Neural progenitor cell (in vitro differentiated cells): Measurements from ENCODE around the gene PPP1CA. TPM values are rescaled to one million over a fixed set of nuclear protein-coding genes. Genes with fewer than 3 reads are reported as not detected.
A peak's percentile ranks its signal among the peaks of the same experiment; 100 is the strongest.

Experiments
- DNase-seq: peaks from one replicate; pipeline ENCODE4 v3.0.0-alpha.2; 2016; ENCODE audit warnings: low spot score
- H2AFZ ChIP-seq: fragments of 200-600 bp; sonication (generic); replicated peaks from 2 replicates; pipeline ENCODE4 v1.6.1; 2016; ENCODE audit warnings: antibody characterized with exemption
- H3F3A ChIP-seq: fragments of 200-600 bp; sonication (generic); 2 replicates; pipeline ENCODE4 v1.6.1; 2016; ENCODE audit warnings: antibody characterized with exemption, low read depth
- H3K27ac ChIP-seq: fragments of 200-600 bp; sonication (generic); 2 replicates; pipeline ENCODE4 v1.5.1; 2016; ENCODE audit warnings: mild to moderate bottlenecking
- H3K27me3 ChIP-seq: fragments of 200-600 bp; sonication (generic); 2 replicates; pipeline ENCODE4 v1.6.1; 2016; ENCODE audit warnings: mild to moderate bottlenecking, moderate library complexity
- H3K36me3 ChIP-seq: fragments of 200-600 bp; sonication (generic); 2 replicates; pipeline ENCODE4 v1.5.1; 2016
- H3K4me1 ChIP-seq: fragments of 200-600 bp; sonication (generic); 2 replicates; pipeline ENCODE4 v1.6.1; 2016; ENCODE audit warnings: mixed run types
- H3K4me2 ChIP-seq: fragments of 200-600 bp; sonication (generic); 2 replicates; pipeline ENCODE4 v1.6.1; 2016
- H3K4me3 ChIP-seq: fragments of 200-600 bp; sonication (generic); 2 replicates; pipeline ENCODE4 v1.5.1; 2016
- H3K79me2 ChIP-seq: fragments of 200-600 bp; sonication (generic); 2 replicates; pipeline ENCODE4 v1.6.1; 2016; ENCODE audit warnings: low read depth
- H3K9ac ChIP-seq: fragments of 200-600 bp; sonication (generic); 2 replicates; pipeline ENCODE4 v1.6.1; 2016
- H3K9me3 ChIP-seq: fragments of 200-600 bp; sonication (generic); 2 replicates; pipeline ENCODE4 v1.5.1; 2016; ENCODE audit warnings: low read depth
- H4K20me1 ChIP-seq: fragments of 200-600 bp; sonication (generic); 2 replicates; pipeline ENCODE4 v1.6.1; 2016; ENCODE audit warnings: low read depth
- H3K27ac Mint-ChIP-seq: 3 replicates; pipeline ENCODE4 v1.8.0; 2021; ENCODE audit warnings: mixed read lengths
- H3K27me3 Mint-ChIP-seq: 2 replicates; pipeline ENCODE4 v1.8.0; 2022; ENCODE audit warnings: low read depth, mild to moderate bottlenecking, inconsistent platforms, moderate library complexity, mixed read lengths; ENCODE audit not compliant: insufficient read depth
- H3K36me3 Mint-ChIP-seq: 3 replicates; pipeline ENCODE4 v1.8.0; 2021; ENCODE audit warnings: mixed read lengths
- H3K4me1 Mint-ChIP-seq: 3 replicates; pipeline ENCODE4 v1.8.0; 2021; ENCODE audit warnings: mixed read lengths
- H3K4me3 Mint-ChIP-seq: 3 replicates; pipeline ENCODE4 v1.8.0; 2021; ENCODE audit warnings: mild to moderate bottlenecking, moderate library complexity, mixed read lengths
- H3K9me3 Mint-ChIP-seq: 3 replicates; pipeline ENCODE4 v1.8.0; 2020; ENCODE audit warnings: mixed read lengths
- EZH2 ChIP-seq: fragments of 200-600 bp; sonication (generic); IDR thresholded peaks from 2 replicates; pipeline ENCODE4 v1.6.1; 2017; ENCODE audit warnings: antibody characterized with exemption, mild to moderate bottlenecking, moderate library complexity
- EZH2phosphoT487 ChIP-seq: fragments of 200-600 bp; sonication (generic); IDR thresholded peaks from 2 replicates; pipeline ENCODE4 v1.6.1; 2017; ENCODE audit warnings: antibody characterized with exemption
- total RNA-seq: library from RNA; depleted of rRNA; stranded (reverse); fragments of >200 nt; gene quantifications from 2 replicates; pipeline ENCODE4 v1.2.3, GENCODE V29; 2015; ENCODE audit warnings: low replicate concordance
- TF ChIP-seq, protein P1 (sequence below): fragments of 200-600 bp; sonication (generic); IDR thresholded peaks from 2 replicates; pipeline ENCODE4 v1.5.1; 2017; ENCODE audit warnings: antibody characterized with exemption, mild to moderate bottlenecking

Gene PPP1CA
- total RNA-seq, 1 donor from 2014 or later, result 102 TPM

DNA sequence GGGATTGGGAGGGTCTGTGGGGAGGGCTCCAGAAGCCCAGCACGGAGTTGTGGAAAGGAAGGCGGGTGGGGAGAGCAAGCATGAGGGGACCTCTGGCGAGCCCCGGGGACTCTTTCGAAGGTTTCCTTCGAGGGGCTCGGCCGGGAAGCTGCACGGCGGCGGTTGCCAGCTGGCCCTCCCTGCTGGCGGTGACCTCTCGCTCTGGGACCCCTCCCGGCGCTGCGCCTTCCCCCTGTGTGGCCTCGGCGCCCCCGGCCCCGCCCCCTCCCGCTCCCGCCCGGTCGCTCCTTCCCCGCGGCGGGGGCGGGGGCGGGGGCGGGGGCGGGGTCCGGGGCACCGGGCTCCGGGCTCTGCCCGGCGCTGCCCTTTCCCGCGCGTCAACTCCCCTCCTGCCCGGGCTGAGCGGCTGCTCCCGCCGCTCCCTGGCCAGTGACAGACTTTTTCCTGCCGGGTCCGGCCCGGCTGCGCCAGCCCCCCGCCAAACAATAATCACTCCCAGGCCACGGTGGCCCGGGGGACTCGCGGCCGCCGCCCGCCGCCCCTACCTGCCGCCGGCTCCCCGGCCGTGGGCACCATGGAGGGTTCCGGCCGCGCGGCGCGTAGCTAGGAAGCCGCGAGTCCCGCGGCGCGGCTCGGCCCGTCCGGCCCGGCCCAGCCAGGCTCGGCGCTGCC, 29.2 kb downstream of the PPP1CA start:
- Histone ChIP-seq H3K4me2 (peak overlapping the region; percentile 92), H3K9me3 (no peaks in the 10 kb centered on the region), H3K4me3 (peak overlapping the region; percentile 88), H3K27me3 (peaks cover 79% of the 10 kb centered on the region), H3K79me2 (no peaks in the 10 kb centered on the region), H3K4me1 (peaks cover 52% of the 10 kb centered on the region), H4K20me1 (peaks cover 16% of the 10 kb centered on the region), H2AFZ (no peak overlapping the region), H3K9ac (no peak overlapping the region), H3K36me3 (no peaks in the 10 kb centered on the region), H3F3A (peaks cover 46% of the 10 kb centered on the region), H3K27ac (no peak overlapping the region)
- Mint-ChIP-seq H3K4me3 (peak overlapping the region; percentile 86), H3K4me1 (peaks cover 46% of the 10 kb centered on the region), H3K27me3 (peaks cover 26% of the 10 kb centered on the region), H3K27ac (no peak overlapping the region), H3K9me3 (no peaks in the 10 kb centered on the region), H3K36me3 (no peaks in the 10 kb centered on the region)
- TF ChIP-seq, protein P1, sequence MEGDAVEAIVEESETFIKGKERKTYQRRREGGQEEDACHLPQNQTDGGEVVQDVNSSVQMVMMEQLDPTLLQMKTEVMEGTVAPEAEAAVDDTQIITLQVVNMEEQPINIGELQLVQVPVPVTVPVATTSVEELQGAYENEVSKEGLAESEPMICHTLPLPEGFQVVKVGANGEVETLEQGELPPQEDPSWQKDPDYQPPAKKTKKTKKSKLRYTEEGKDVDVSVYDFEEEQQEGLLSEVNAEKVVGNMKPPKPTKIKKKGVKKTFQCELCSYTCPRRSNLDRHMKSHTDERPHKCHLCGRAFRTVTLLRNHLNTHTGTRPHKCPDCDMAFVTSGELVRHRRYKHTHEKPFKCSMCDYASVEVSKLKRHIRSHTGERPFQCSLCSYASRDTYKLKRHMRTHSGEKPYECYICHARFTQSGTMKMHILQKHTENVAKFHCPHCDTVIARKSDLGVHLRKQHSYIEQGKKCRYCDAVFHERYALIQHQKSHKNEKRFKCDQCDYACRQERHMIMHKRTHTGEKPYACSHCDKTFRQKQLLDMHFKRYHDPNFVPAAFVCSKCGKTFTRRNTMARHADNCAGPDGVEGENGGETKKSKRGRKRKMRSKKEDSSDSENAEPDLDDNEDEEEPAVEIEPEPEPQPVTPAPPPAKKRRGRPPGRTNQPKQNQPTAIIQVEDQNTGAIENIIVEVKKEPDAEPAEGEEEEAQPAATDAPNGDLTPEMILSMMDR, result no peak
- no peak for TF ChIP-seq EZH2phosphoT487
- no peak for TF ChIP-seq EZH2
- DNase-seq, result peak; percentile 69

DNA sequence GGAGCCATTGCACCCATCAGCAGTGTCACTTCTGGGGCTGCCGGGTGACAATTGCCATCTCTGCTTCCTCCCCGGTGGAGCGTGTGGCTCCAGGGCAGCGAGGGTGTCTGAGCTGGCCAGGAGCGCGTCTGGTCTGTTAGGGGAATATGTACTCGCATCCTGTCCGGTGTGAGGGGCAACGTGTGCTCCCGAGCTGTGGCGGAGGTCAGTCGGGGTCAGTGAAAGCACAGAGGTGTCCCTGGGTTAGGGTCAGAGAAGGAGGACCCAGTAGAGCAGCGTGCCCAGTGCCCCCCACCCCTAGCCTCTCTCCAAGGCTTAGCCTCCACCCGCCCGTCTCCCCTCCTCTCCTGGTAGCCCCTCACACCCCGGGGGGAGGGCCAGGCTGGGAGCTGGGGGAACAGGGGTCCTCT, 29.7 kb downstream of the PPP1CA start:
- Histone ChIP-seq H3K27ac (no peak overlapping the region), H3K9ac (no peak overlapping the region), H3K4me2 (peak overlapping the region; percentile 92), H3K27me3 (peaks cover 73% of the 10 kb centered on the region), H3K9me3 (no peaks in the 10 kb centered on the region), H2AFZ (no peak overlapping the region), H3K4me1 (peaks cover 50% of the 10 kb centered on the region), H4K20me1 (peaks cover 16% of the 10 kb centered on the region), H3K4me3 (peak overlapping the region; percentile 88), H3F3A (peaks cover 45% of the 10 kb centered on the region), H3K79me2 (no peaks in the 10 kb centered on the region), H3K36me3 (no peaks in the 10 kb centered on the region)
- peak overlapping the region; percentile 86 for H3K4me3 Mint-ChIP-seq
- peak; percentile 45 for DNase-seq
- no peaks in the 10 kb centered on the region for H3K36me3 Mint-ChIP-seq
- H3K27me3 Mint-ChIP-seq, result peaks cover 24% of the 10 kb centered on the region
- TF ChIP-seq, protein P1, result no peak
- TF ChIP-seq EZH2 (no peak), EZH2phosphoT487 (no peak)
- H3K27ac Mint-ChIP-seq, result peak overlapping the region; percentile 94
- H3K4me1 Mint-ChIP-seq, result peaks cover 44% of the 10 kb centered on the region
- no peaks in the 10 kb centered on the region for H3K9me3 Mint-ChIP-seq

DNA sequence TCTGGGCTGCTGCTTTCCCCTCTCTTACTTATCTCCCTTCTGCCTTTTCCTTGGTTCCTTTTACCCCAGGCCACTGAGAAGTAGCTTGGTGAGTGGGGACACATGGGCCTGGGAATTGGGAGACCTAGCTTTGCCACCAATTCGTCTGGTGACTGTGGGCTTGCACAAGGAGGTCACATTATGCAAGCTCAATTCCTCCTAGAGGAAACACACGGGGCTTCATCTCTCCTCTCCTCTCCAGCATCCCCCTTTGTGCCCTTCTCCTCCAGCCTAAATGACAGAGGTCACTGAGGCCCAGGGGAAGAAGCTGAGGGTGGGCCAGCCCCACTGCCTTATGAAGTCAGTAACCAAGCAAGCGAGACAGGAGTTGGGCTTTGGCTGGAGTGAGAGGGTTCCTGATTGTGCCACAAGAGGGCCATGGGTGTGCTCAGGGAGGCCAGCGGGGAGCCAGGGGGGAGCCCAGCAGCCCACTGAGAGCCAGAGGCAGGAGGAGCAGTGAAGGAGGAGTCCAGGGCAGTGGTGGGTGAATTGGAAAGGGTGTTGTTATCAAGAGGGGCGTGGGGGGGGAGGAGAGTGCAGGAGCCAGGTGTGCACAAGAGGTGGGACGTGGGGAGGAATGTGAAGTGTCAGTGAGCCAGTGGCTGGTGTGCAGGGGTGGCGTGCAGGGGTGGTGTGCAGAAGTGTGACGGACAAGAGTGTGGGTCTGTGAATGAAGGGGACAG, 30.3 kb downstream of the PPP1CA start:
- Histone ChIP-seq H2AFZ (no peak overlapping the region), H4K20me1 (peaks cover 16% of the 10 kb centered on the region), H3K9me3 (no peaks in the 10 kb centered on the region), H3K27ac (no peak overlapping the region), H3K36me3 (no peaks in the 10 kb centered on the region), H3K9ac (no peak overlapping the region), H3K4me2 (peak overlapping the region; percentile 92), H3K27me3 (peaks cover 68% of the 10 kb centered on the region), H3K4me3 (no peak overlapping the region), H3K4me1 (peaks cover 44% of the 10 kb centered on the region), H3K79me2 (no peaks in the 10 kb centered on the region), H3F3A (peaks cover 39% of the 10 kb centered on the region)
- no peak for TF ChIP-seq EZH2
- TF ChIP-seq, protein P1, result peak; percentile 51
- no peak for TF ChIP-seq EZH2phosphoT487
- no peaks in the 10 kb centered on the region for H3K36me3 Mint-ChIP-seq
- peak overlapping the region; percentile 86 for H3K4me3 Mint-ChIP-seq
- H3K9me3 Mint-ChIP-seq, result no peaks in the 10 kb centered on the region
- peak; percentile 64 for DNase-seq
- H3K27me3 Mint-ChIP-seq, result peaks cover 21% of the 10 kb centered on the region
- H3K4me1 Mint-ChIP-seq, result peaks cover 38% of the 10 kb centered on the region
- peak overlapping the region; percentile 81 for H3K27ac Mint-ChIP-seq
